H1 (cell line): ENCODE results near the gene U2AF1L4. TPM values are rescaled to one million over a fixed set of nuclear protein-coding genes. Genes with fewer than 3 reads are reported as not detected.

Experiments
- CHD7 ChIP-seq: fragments of 300-600 bp; sonication (generic); IDR thresholded peaks from 2 replicates; pipeline ENCODE4 v1.7.1; 2012; ENCODE audit warnings: low read length, moderate library complexity, mild to moderate bottlenecking, inconsistent platforms; ENCODE audit not compliant: insufficient replicate concordance
- JUND ChIP-seq: IDR thresholded peaks from 2 replicates; pipeline ENCODE4 v1.6.1; 2011; ENCODE audit warnings: mild to moderate bottlenecking, improper control_type of control experiment, low read length
- KDM5A ChIP-seq: fragments of 200-600 bp; IDR thresholded peaks from 2 replicates; pipeline ENCODE4 v1.7.1; 2012; ENCODE audit warnings: mild to moderate bottlenecking, low read length, inconsistent platforms, mixed read lengths
- SRF ChIP-seq: IDR thresholded peaks from 2 replicates; pipeline ENCODE4 v1.6.1; 2011; ENCODE audit warnings: mild to moderate bottlenecking, low read depth, low read length, moderate library complexity
- polyA plus RNA-seq, 7 experiments: library from polyadenylated mRNA; depleted of rRNA in 3 of 7; stranded (reverse) in 5 of 7; unstranded in 2 of 7; fragments of >200 nt in 5 of 7; fragments of 200-250 nt in 2 of 7; gene quantifications; 1 replicate in 5 of 7; 2 replicates in 1 of 7; 4 replicates in 1 of 7; pipeline versions ENCODE4 v1.2.1 to v1.2.3, GENCODE V29; 2011 to 2013; ENCODE audit warnings: missing spikeins in 2 of 7, mixed read lengths in 2 of 7
- total RNA-seq: library from RNA; stranded (reverse); fragmentation: NEBNext Ultra II Directional; extraction: Animal tissue kit (Norgen Biotek cat#: 25700); gene quantifications from 2 replicates; pipeline ENCODE4 v1.2.1, GENCODE V29; 2021

Gene U2AF1L4
- total and polyA plus RNA-seq, 2 of the 8 experiments (the other 6 are each of a cell fraction or from before 2014, with no cell fraction given), result 15.1 to 32.7 TPM

DNA sequence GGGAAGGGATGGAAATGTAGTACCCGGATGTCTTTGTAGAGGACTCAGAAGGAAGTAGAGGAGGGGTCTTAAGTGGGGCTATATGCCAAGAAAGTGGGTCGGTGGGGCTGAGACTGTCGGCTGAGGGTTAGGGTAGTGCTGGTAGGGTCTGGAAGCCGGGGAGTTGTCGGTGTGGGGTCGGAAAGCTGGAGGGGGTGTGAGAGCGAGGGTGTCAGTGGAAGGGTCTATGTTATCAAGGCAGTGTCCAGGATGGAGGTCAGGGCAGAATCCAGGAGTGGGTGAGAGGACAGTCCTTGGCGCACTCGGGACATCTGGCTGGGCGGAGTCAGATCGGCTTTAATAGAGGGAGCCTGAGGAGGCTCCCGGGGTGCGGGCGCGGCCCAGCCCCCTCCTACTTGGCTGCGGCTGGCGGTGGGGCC lies 9.9 kb upstream of the U2AF1L4 start (continued):
- TF ChIP-seq CHD7, result no peak
- no peak for TF ChIP-seq JUND
- TF ChIP-seq KDM5A, result no peak
- no peak for TF ChIP-seq SRF
